ENCODE measurements around the gene OR6J1.
"Not testable (repeated sequence)": the region's sequence is repeated elsewhere in the genome, so short reads cannot be mapped to it uniquely, and the experiment has no call there.

- TF ChIP-seq CTCF (conservative IDR thresholded peaks at IDR 0.05 in 1 of 2, IDR thresholded peaks at IDR 0.05 in 1 of 2; ENCODE audit: low read depth in 1 of 2, low read length in 2 of 2); EZH2 (IDR thresholded peaks at IDR 0.05; ENCODE audit: low read length, missing control alignments): not testable (repeated sequence)
Observed at GRCh38 chr14:22615765-22616164, 28.4 kb downstream of the OR6J1 start.
